WTC11 (cell line): ENCODE measurements around the gene UBASH3A. TPM values are rescaled to one million over a fixed set of nuclear protein-coding genes. Genes with fewer than 3 reads are reported as not detected.

Experiments used
- ATAC-seq: fragments of 200-7000 bp; cut with Tn5 transposase; 2 replicates; pipeline ENCODE4 v1.10.0; 2021; ENCODE audit warnings: mild to moderate bottlenecking, moderate library complexity
- CTCF ChIA-PET: fragments of 300-600 bp; sonication (Branson Sonifier 250); formaldehyde crosslinking; loops from one replicate; lab custom pipeline; 2021; ENCODE audit warnings: antibody characterized with exemption; lab: Charles Lee
- POLR2A ChIA-PET: fragments of 350-600 bp; sonication (Branson Sonifier 250); formaldehyde crosslinking; loops from one replicate; lab custom pipeline; 2021; ENCODE audit warnings: antibody characterized with exemption; lab: Charles Lee
- DNase-seq: peaks from one replicate; pipeline ENCODE4 v3.0.0; 2021; ENCODE audit warnings: low spot score
- H3K27ac Mint-ChIP-seq: 2 replicates; pipeline ENCODE4 v1.8.0; 2021; ENCODE audit warnings: mixed read lengths
- H3K27me3 Mint-ChIP-seq: 2 replicates; pipeline ENCODE4 v1.8.0; 2021; ENCODE audit warnings: low read depth, mild to moderate bottlenecking, moderate library complexity, mixed read lengths
- H3K36me3 Mint-ChIP-seq: 2 replicates; pipeline ENCODE4 v1.8.0; 2021; ENCODE audit warnings: mixed read lengths
- H3K4me1 Mint-ChIP-seq: 2 replicates; pipeline ENCODE4 v1.8.0; 2022; ENCODE audit warnings: mixed read lengths
- H3K4me3 Mint-ChIP-seq: 2 replicates; pipeline ENCODE4 v1.8.0; 2021; ENCODE audit warnings: mild to moderate bottlenecking, moderate library complexity, mixed read lengths
- H3K9me3 Mint-ChIP-seq: 2 replicates; pipeline ENCODE4 v1.8.0; 2021; ENCODE audit warnings: mixed read lengths
- ATF2 ChIP-seq: sonication (generic); formaldehyde crosslinking; IDR thresholded peaks from 2 replicates; pipeline ENCODE4 v1.8.1; 2022; ENCODE audit warnings: low read depth, missing genetic modification reagents, borderline replicate concordance
- ATF6 ChIP-seq: sonication (generic); formaldehyde crosslinking; IDR thresholded peaks from 2 replicates; pipeline ENCODE4 v1.8.1; 2023; ENCODE audit warnings: mild to moderate bottlenecking, missing genetic modification reagents
- CTCF ChIP-seq: fragments of 200-600 bp; IDR thresholded peaks from 2 replicates; pipeline ENCODE4 v1.8.0; 2022; ENCODE audit warnings: antibody characterized with exemption
- ELF4 ChIP-seq: sonication (generic); formaldehyde crosslinking; IDR thresholded peaks from 2 replicates; pipeline ENCODE4 v1.8.1; 2022; ENCODE audit warnings: low read depth, mild to moderate bottlenecking, moderate library complexity, missing genetic modification reagents
- HMGA2 ChIP-seq: fragments of 250-450 bp; sonication (Bioruptor Pico); IDR thresholded peaks from 2 replicates; pipeline ENCODE4 v1.4.0; 2021; ENCODE audit warnings: mild to moderate bottlenecking, moderate library complexity
- JAZF1 ChIP-seq: fragments of 250-450 bp; sonication (Bioruptor Pico); IDR thresholded peaks from 2 replicates; pipeline ENCODE4 v1.9.0; 2021; ENCODE audit warnings: moderate library complexity, mild to moderate bottlenecking, inconsistent platforms
- NFATC4 ChIP-seq: fragments of 250-450 bp; sonication (Bioruptor Pico); IDR thresholded peaks from 2 replicates; pipeline ENCODE4 v1.9.0; 2021; ENCODE audit warnings: mild to moderate bottlenecking
- NFYB ChIP-seq: sonication (generic); formaldehyde crosslinking; conservative IDR thresholded peaks from 2 replicates; pipeline ENCODE4 v1.8.0; 2022; ENCODE audit warnings: low read depth, missing genetic modification reagents
- PRDM15 ChIP-seq: sonication (generic); formaldehyde crosslinking; IDR thresholded peaks from 2 replicates; pipeline ENCODE4 v1.8.0; 2022; ENCODE audit warnings: missing genetic modification reagents
- RORB ChIP-seq: fragments of 250-450 bp; sonication (Bioruptor Pico); IDR thresholded peaks from 2 replicates; pipeline ENCODE4 v1.9.0; 2021; ENCODE audit warnings: mild to moderate bottlenecking
- STAT6 ChIP-seq: sonication (generic); formaldehyde crosslinking; conservative IDR thresholded peaks from 2 replicates; pipeline ENCODE4 v1.8.1; 2023; ENCODE audit warnings: mild to moderate bottlenecking, low read depth, missing genetic modification reagents, moderate library complexity
- TCF7 ChIP-seq: sonication (generic); formaldehyde crosslinking; IDR thresholded peaks from 2 replicates; pipeline ENCODE4 v1.8.0; 2022; ENCODE audit warnings: mild to moderate bottlenecking, low read depth, missing genetic modification reagents, moderate library complexity
- TEAD4 ChIP-seq: sonication (generic); formaldehyde crosslinking; IDR thresholded peaks from 2 replicates; pipeline ENCODE4 v1.8.0; 2022; ENCODE audit warnings: mild to moderate bottlenecking, missing genetic modification reagents
- USF2 ChIP-seq: sonication (generic); formaldehyde crosslinking; IDR thresholded peaks from 2 replicates; pipeline ENCODE4 v1.8.1; 2023; ENCODE audit warnings: mild to moderate bottlenecking, missing genetic modification reagents, moderate library complexity
- ZNF232 ChIP-seq: sonication (generic); formaldehyde crosslinking; IDR thresholded peaks from 2 replicates; pipeline ENCODE4 v1.8.0; 2022; ENCODE audit warnings: mild to moderate bottlenecking, missing genetic modification reagents
- ZNF512 ChIP-seq: sonication (generic); formaldehyde crosslinking; IDR thresholded peaks from 2 replicates; pipeline ENCODE4 v1.8.1; 2022; ENCODE audit warnings: missing genetic modification reagents, borderline replicate concordance
- ZNF671 ChIP-seq: fragments of 250-450 bp; sonication (Bioruptor Pico); IDR thresholded peaks from 2 replicates; pipeline ENCODE4 v1.8.0; 2021; ENCODE audit warnings: mild to moderate bottlenecking
- total RNA-seq: library from RNA; stranded (reverse); gene quantifications from 3 replicates; pipeline ENCODE4 v1.2.3, GENCODE V29; 2021

Gene UBASH3A
- total RNA-seq, 1 experiment from 2014 or later = not detected

- TF ChIP-seq NFYB = no peak
- no peak for TF ChIP-seq ELF4 (CRISPR knock-in tag)
- no peak for TF ChIP-seq ZNF512 (CRISPR knock-in tag)
- no peak for TF ChIP-seq TEAD4 (CRISPR knock-in tag)
These were observed 41.6 kb downstream of the UBASH3A start (continued) for GRCh38 chr21:42445311-42445710.

GRCh38 chr21:42446531-42446930 is 42.8 kb downstream of the UBASH3A start:
- Mint-ChIP-seq H3K9me3 (no peaks in the 10 kb centered on the region), H3K27ac (no peak overlapping the region), H3K4me3 (no peak overlapping the region), H3K4me1 (peaks cover 12% of the 10 kb centered on the region), H3K27me3 (no peaks in the 10 kb centered on the region; the same call in 1 of the 2 replicates), H3K36me3 (no peaks in the 10 kb centered on the region)
- TF ChIP-seq JAZF1 (no peak), STAT6 (no peak), ATF6 (no peak), PRDM15 (CRISPR knock-in tag) (no peak), TCF7 (CRISPR knock-in tag) (no peak)
- no peak for DNase-seq
- ChIA-PET CTCF (interaction anchor here (3.0 kb wide), 1 partner anchor 65 kb away, joined by 9 read pairs; no protein-coding TSS in a partner anchor), POLR2A (no interaction called here)
- ATAC-seq = no peak

- no peak overlapping the region for H3K27ac Mint-ChIP-seq
- POLR2A ChIA-PET = no interaction called here
- TF ChIP-seq ZNF232 = no peak
- no peak for TF ChIP-seq TEAD4 (CRISPR knock-in tag)
- TF ChIP-seq NFATC4 (CRISPR knock-in tag) = no peak
- TF ChIP-seq ATF2 (CRISPR knock-in tag) = no peak
- no peak for TF ChIP-seq ZNF671 (CRISPR knock-in tag)
- TF ChIP-seq USF2 = no peak
- TF ChIP-seq CTCF = no peak
- TF ChIP-seq HMGA2 = no peak
- TF ChIP-seq RORB = no peak
These were observed 43.5 kb downstream of the UBASH3A start for GRCh38 chr21:42447182-42447581.

More at GRCh38 chr21:42447182-42447581, 43.5 kb downstream of the UBASH3A start:
- peaks cover 12% of the 10 kb centered on the region for H3K4me1 Mint-ChIP-seq
- ATAC-seq (no peak), DNase-seq (no peak)
- no peaks in the 10 kb centered on the region; the same call in 1 of the 2 replicates for H3K27me3 Mint-ChIP-seq
- no peaks in the 10 kb centered on the region for H3K9me3 Mint-ChIP-seq
- no peaks in the 10 kb centered on the region for H3K36me3 Mint-ChIP-seq
- H3K4me3 Mint-ChIP-seq = no peak overlapping the region
- CTCF ChIA-PET = no interaction called here
